Osteocyte (in vitro differentiated cells): ENCODE data around the gene PPP1R37. TPM values are rescaled to one million over a fixed set of nuclear protein-coding genes. Genes with fewer than 3 reads are reported as not detected.

Experiments
- DNase-seq: peaks from one replicate; pipeline ENCODE4 v3.0.0; 2021; ENCODE audit warnings: mixed read lengths; ENCODE audit not compliant: unreplicated experiment; ENCODE audit errors: extremely low spot score
- H3K27ac Mint-ChIP-seq: one replicate; pipeline ENCODE4 v1.8.0; 2021; ENCODE audit warnings: mild to moderate bottlenecking, mixed read lengths; ENCODE audit not compliant: unreplicated experiment
- H3K27me3 Mint-ChIP-seq: one replicate; pipeline ENCODE4 v1.8.0; 2021; ENCODE audit warnings: mixed read lengths; ENCODE audit not compliant: unreplicated experiment
- H3K36me3 Mint-ChIP-seq: one replicate; pipeline ENCODE4 v1.8.0; 2021; ENCODE audit warnings: mixed read lengths; ENCODE audit not compliant: unreplicated experiment
- H3K4me1 Mint-ChIP-seq: one replicate; pipeline ENCODE4 v1.8.0; 2021; ENCODE audit warnings: mixed read lengths; ENCODE audit not compliant: unreplicated experiment
- H3K4me3 Mint-ChIP-seq: one replicate; pipeline ENCODE4 v1.8.0; 2021; ENCODE audit warnings: mild to moderate bottlenecking, moderate library complexity, mixed read lengths; ENCODE audit not compliant: unreplicated experiment
- H3K9me3 Mint-ChIP-seq: one replicate; pipeline ENCODE4 v1.8.0; 2021; ENCODE audit warnings: mixed read lengths; ENCODE audit not compliant: unreplicated experiment
- long read RNA-seq: library from polyadenylated mRNA; unstranded; transcript quantifications from one replicate; pipeline ENCODE4 v2.0.0, GENCODE V29; 2021
- total RNA-seq: library from RNA; stranded (reverse); gene quantifications from 2 replicates; pipeline ENCODE4 v1.2.1, GENCODE V29; 2021
- TF ChIP-seq, protein P1 (sequence below): fragments of 200-600 bp; sonication (generic); IDR thresholded peaks from 2 replicates; pipeline ENCODE4 v1.5.0; 2021; ENCODE audit warnings: antibody characterized with exemption, mild to moderate bottlenecking, moderate library complexity

The PPP1R37 gene, protein sequence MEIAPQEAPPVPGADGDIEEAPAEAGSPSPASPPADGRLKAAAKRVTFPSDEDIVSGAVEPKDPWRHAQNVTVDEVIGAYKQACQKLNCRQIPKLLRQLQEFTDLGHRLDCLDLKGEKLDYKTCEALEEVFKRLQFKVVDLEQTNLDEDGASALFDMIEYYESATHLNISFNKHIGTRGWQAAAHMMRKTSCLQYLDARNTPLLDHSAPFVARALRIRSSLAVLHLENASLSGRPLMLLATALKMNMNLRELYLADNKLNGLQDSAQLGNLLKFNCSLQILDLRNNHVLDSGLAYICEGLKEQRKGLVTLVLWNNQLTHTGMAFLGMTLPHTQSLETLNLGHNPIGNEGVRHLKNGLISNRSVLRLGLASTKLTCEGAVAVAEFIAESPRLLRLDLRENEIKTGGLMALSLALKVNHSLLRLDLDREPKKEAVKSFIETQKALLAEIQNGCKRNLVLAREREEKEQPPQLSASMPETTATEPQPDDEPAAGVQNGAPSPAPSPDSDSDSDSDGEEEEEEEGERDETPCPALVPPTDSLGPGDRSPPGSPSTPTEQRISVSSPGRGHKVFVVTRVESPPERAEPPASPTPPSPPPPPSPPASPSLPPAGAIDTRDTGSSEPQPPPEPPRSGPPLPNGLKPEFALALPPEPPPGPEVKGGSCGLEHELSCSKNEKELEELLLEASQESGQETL
- 34.8 and 35.4 TPM in 2 replicates for total RNA-seq
- long read RNA-seq = 0 reads

DNA sequence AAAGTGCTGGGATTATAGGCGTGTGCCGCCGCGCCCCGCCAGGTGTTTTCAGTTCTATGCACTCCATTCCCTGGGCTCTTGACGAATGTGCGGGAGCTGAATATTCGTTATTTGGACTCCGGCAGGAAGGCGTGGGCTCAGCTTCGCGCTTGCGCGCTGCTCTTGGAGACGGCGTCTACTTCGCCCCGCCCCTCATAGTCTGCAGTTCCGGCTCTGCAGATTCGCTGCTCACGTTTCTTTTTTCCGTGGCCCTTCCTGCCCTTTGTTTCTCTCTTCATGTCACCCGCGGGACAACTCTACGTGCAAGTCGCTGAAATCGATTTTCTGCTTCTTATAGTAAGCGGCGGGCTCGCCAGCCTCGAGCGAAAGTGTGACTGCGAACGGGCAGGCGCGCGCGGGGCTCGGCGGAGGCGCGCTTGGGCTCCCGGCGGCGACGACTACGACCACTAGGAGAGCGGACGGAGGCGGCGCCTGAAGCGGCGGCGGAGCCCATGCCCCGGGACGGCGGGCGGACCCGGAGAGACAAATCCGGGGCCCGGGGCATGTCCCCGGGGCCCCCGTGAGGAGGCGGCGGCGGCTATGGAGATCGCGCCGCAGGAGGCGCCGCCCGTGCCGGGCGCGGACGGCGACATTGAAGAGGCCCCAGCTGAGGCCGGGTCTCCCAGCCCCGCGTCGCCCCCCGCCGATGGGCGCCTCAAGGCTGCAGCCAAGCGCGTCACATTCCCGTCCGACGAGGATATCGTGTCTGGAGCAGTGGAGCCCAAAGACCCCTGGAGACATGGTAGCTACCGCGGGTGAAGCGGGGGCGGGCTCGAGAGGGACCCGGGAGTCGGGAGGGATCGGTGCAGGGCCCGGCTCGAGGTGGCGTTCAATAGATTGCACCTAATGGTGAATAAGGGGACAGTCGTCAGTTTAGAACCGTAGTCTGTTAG lies at the start of gene PPP1R37:
PPP1R37 (plus strand) TSS at position 433 of the 932 bp plus-strand sequence; CDS start at position 580, 147 bp downstream.
- peak; percentile 97 for DNase-seq
- Mint-ChIP-seq H3K27me3 (no peaks in the 10 kb centered on the region), H3K9me3 (no peaks in the 10 kb centered on the region), H3K4me1 (peaks cover 53% of the 10 kb centered on the region), H3K27ac (peak within 1 kb of the TSS; percentile 100), H3K4me3 (peak within 1 kb of the TSS; percentile 99), H3K36me3 (peaks cover 11% of the 10 kb centered on the region)
- TF ChIP-seq, protein P1, sequence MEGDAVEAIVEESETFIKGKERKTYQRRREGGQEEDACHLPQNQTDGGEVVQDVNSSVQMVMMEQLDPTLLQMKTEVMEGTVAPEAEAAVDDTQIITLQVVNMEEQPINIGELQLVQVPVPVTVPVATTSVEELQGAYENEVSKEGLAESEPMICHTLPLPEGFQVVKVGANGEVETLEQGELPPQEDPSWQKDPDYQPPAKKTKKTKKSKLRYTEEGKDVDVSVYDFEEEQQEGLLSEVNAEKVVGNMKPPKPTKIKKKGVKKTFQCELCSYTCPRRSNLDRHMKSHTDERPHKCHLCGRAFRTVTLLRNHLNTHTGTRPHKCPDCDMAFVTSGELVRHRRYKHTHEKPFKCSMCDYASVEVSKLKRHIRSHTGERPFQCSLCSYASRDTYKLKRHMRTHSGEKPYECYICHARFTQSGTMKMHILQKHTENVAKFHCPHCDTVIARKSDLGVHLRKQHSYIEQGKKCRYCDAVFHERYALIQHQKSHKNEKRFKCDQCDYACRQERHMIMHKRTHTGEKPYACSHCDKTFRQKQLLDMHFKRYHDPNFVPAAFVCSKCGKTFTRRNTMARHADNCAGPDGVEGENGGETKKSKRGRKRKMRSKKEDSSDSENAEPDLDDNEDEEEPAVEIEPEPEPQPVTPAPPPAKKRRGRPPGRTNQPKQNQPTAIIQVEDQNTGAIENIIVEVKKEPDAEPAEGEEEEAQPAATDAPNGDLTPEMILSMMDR = peak; percentile 49

DNA sequence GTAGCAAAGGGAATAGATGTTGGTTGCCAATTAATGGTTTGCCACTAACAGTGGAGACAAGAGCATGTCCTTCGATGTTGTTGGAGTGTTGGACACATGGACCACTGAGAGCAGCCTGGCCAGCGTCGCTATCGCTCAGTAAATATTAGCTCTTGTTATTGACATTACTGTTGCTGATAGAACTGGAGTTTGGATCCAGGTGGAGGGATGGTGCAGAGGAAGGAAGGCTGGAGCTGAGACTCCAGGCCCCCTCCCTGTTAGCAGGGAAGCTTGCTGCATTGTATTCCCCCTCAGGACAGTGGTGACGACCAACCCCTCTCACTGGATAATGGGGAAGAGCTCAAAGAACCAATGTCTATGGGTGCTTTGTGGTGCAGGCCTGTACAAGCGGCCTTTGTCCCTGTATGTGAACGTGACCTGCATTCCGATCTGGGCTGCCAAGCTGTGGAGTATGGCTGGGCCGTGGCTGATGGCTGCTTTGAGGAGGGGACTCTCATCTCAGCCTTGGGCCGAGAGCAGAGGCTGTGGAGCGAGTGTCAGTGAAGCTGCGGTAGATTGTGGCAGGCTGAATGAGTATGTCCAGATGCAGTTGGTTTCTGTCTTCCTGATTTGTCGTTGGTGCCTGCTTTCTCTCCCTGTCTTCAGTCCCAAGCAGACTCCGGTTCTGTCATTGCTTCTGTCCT lies 47.2 kb upstream of the PPP1R37 start:
- no peak for DNase-seq
- no peaks in the 10 kb centered on the region for H3K9me3 Mint-ChIP-seq
- no peak overlapping the region for H3K27ac Mint-ChIP-seq
- TF ChIP-seq, protein P1 = no peak
- no peaks in the 10 kb centered on the region for H3K27me3 Mint-ChIP-seq
- H3K4me3 Mint-ChIP-seq = no peak overlapping the region
- H3K4me1 Mint-ChIP-seq = peaks cover 8% of the 10 kb centered on the region
- H3K36me3 Mint-ChIP-seq = peaks cover 33% of the 10 kb centered on the region

- H3K36me3 Mint-ChIP-seq = peaks cover 30% of the 10 kb centered on the region
- H3K9me3 Mint-ChIP-seq = no peaks in the 10 kb centered on the region
- DNase-seq = no peak
- no peaks in the 10 kb centered on the region for H3K27me3 Mint-ChIP-seq
- no peak overlapping the region for H3K4me3 Mint-ChIP-seq
- TF ChIP-seq, protein P1 = no peak
- no peak overlapping the region for H3K27ac Mint-ChIP-seq
- H3K4me1 Mint-ChIP-seq = peaks cover 5% of the 10 kb centered on the region
These were observed 46.6 kb upstream of the PPP1R37 start for GRCh38 chr19:45046355-45046754.

- H3K36me3 Mint-ChIP-seq = peaks cover 26% of the 10 kb centered on the region
- DNase-seq = no peak
- H3K27me3 Mint-ChIP-seq = no peaks in the 10 kb centered on the region
- no peak overlapping the region for H3K27ac Mint-ChIP-seq
- TF ChIP-seq, protein P1 = no peak
- H3K4me1 Mint-ChIP-seq = peaks cover 4% of the 10 kb centered on the region
- H3K4me3 Mint-ChIP-seq = no peak overlapping the region
- H3K9me3 Mint-ChIP-seq = no peaks in the 10 kb centered on the region
These were observed 45.7 kb upstream of the PPP1R37 start for GRCh38 chr19:45047188-45047797.
